Measurements from ENCODE around the gene ASB18. TPM values are rescaled to one million over a fixed set of nuclear protein-coding genes. Genes with fewer than 3 reads are reported as not detected.
A peak's percentile ranks its signal among the peaks of the same experiment; 100 is the strongest.
"Not testable (repeated sequence)": the region's sequence is repeated elsewhere in the genome, so short reads cannot be mapped to it uniquely, and the experiment has no call there.

ASB18 gene
- total and polyA plus RNA-seq, 4 donors = not detected

DNA sequence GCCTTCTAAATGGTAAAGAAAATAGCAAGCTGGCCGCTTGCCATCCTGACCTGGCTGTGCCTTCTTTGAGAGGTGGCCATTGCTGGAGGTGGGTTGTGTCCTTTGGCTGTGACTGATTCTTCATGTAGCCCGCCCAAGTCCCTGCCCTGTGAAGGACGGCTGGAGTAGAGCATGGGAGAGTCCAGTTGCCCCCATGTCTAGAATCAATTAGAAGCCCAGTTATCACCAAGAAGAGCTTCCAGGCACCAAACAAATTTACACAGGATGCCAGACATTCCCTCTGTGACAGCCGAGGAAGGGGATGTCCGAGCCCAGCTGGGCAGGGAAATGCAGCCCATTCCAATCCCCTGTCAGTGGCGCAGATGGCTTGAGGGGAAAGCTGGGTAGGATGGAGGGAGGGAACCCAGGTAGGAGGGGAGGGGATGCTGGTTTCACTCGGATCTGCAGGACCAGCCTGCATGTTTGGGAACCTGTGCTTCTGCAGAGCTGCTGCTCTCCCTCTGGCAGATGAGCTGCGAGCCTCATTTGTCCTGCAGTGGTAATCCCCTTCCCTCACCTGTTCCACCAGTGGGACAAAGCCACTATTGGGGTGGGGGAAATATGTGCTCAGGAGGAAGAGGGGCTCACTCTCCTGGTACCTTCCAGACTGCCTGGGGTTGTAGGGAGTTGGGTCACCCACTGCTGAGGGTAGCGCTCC is 25.7 kb upstream of the ASB18 start:
- H3K9ac ChIP-seq (ENCODE audit: low read depth in 1 of 2, low read length in 2 of 2) = no peak overlapping the region
- no peak overlapping the region for H3K4me3 ChIP-seq (ENCODE audit: low read depth in 1 of 3, low read length in 3 of 3)
- H3K36me3 ChIP-seq (ENCODE audit: control insufficient read depth in 4 of 4, insufficient read depth in 3 of 4, low read depth in 1 of 4, low read length in 3 of 4) = no peaks in the 10 kb centered on the region
- no peak overlapping the region for H3K27ac ChIP-seq (ENCODE audit: low read depth in 1 of 2, low read length in 2 of 2)
- DNase-seq (ENCODE audit: low spot score) = peak; percentile 19
- TF ChIP-seq YY1 (IDR thresholded peaks at IDR 0.05) (no peak), FOXA2 (IDR thresholded peaks at IDR 0.05) (no peak), SP1 (IDR thresholded peaks at IDR 0.05) (no peak), RAD21 (IDR thresholded peaks at IDR 0.05) (no peak), HNF4G (IDR thresholded peaks at IDR 0.05) (no peak), RXRA (IDR thresholded peaks at IDR 0.05) (no peak), JUND (IDR thresholded peaks at IDR 0.05) (no peak), EGR1 (IDR thresholded peaks at IDR 0.05; ENCODE audit: low read depth in 2 of 2) (no peak), FOXA1 (IDR thresholded peaks at IDR 0.05) (no peak), TAF1 (conservative IDR thresholded peaks at IDR 0.05) (no peak), GABPA (IDR thresholded peaks at IDR 0.05 in 1 of 2, conservative IDR thresholded peaks at IDR 0.05 in 1 of 2) (no peak), NR2F2 (IDR thresholded peaks at IDR 0.05) (no peak), HNF4A (conservative IDR thresholded peaks at IDR 0.05) (no peak)
- TF ChIP-seq, protein P1, sequence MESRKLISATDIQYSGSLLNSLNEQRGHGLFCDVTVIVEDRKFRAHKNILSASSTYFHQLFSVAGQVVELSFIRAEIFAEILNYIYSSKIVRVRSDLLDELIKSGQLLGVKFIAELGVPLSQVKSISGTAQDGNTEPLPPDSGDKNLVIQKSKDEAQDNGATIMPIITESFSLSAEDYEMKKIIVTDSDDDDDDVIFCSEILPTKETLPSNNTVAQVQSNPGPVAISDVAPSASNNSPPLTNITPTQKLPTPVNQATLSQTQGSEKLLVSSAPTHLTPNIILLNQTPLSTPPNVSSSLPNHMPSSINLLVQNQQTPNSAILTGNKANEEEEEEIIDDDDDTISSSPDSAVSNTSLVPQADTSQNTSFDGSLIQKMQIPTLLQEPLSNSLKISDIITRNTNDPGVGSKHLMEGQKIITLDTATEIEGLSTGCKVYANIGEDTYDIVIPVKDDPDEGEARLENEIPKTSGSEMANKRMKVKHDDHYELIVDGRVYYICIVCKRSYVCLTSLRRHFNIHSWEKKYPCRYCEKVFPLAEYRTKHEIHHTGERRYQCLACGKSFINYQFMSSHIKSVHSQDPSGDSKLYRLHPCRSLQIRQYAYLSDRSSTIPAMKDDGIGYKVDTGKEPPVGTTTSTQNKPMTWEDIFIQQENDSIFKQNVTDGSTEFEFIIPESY (IDR thresholded peaks at IDR 0.05) = no peak
- TF ChIP-seq, protein P2, sequence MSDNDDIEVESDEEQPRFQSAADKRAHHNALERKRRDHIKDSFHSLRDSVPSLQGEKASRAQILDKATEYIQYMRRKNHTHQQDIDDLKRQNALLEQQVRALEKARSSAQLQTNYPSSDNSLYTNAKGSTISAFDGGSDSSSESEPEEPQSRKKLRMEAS (IDR thresholded peaks at IDR 0.05) = no peak
- TF ChIP-seq, protein P3, sequence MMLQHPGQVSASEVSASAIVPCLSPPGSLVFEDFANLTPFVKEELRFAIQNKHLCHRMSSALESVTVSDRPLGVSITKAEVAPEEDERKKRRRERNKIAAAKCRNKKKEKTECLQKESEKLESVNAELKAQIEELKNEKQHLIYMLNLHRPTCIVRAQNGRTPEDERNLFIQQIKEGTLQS (IDR thresholded peaks at IDR 0.05) = no peak
- TF ChIP-seq, protein P4, sequence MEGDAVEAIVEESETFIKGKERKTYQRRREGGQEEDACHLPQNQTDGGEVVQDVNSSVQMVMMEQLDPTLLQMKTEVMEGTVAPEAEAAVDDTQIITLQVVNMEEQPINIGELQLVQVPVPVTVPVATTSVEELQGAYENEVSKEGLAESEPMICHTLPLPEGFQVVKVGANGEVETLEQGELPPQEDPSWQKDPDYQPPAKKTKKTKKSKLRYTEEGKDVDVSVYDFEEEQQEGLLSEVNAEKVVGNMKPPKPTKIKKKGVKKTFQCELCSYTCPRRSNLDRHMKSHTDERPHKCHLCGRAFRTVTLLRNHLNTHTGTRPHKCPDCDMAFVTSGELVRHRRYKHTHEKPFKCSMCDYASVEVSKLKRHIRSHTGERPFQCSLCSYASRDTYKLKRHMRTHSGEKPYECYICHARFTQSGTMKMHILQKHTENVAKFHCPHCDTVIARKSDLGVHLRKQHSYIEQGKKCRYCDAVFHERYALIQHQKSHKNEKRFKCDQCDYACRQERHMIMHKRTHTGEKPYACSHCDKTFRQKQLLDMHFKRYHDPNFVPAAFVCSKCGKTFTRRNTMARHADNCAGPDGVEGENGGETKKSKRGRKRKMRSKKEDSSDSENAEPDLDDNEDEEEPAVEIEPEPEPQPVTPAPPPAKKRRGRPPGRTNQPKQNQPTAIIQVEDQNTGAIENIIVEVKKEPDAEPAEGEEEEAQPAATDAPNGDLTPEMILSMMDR (IDR thresholded peaks at IDR 0.05; ENCODE audit: low read depth, low read length, missing input control) = no peak
- TF ChIP-seq, protein P5, sequence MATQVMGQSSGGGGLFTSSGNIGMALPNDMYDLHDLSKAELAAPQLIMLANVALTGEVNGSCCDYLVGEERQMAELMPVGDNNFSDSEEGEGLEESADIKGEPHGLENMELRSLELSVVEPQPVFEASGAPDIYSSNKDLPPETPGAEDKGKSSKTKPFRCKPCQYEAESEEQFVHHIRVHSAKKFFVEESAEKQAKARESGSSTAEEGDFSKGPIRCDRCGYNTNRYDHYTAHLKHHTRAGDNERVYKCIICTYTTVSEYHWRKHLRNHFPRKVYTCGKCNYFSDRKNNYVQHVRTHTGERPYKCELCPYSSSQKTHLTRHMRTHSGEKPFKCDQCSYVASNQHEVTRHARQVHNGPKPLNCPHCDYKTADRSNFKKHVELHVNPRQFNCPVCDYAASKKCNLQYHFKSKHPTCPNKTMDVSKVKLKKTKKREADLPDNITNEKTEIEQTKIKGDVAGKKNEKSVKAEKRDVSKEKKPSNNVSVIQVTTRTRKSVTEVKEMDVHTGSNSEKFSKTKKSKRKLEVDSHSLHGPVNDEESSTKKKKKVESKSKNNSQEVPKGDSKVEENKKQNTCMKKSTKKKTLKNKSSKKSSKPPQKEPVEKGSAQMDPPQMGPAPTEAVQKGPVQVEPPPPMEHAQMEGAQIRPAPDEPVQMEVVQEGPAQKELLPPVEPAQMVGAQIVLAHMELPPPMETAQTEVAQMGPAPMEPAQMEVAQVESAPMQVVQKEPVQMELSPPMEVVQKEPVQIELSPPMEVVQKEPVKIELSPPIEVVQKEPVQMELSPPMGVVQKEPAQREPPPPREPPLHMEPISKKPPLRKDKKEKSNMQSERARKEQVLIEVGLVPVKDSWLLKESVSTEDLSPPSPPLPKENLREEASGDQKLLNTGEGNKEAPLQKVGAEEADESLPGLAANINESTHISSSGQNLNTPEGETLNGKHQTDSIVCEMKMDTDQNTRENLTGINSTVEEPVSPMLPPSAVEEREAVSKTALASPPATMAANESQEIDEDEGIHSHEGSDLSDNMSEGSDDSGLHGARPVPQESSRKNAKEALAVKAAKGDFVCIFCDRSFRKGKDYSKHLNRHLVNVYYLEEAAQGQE (IDR thresholded peaks at IDR 0.05) = no peak
- no peaks in the 10 kb centered on the region for H3K27me3 ChIP-seq (ENCODE audit: control insufficient read depth in 4 of 4, insufficient read depth in 4 of 4, low read length in 3 of 4)
- peaks cover 0 to 3% (median 1%) of the 10 kb centered on the region in 4 donors for H3K9me3 ChIP-seq (ENCODE audit: control insufficient read depth in 4 of 4, low read length in 3 of 4)
- WGBS = 61% methylated on average over 9 of the region's 9 CpGs
- H3K4me1 ChIP-seq (ENCODE audit: control insufficient read depth in 4 of 4, insufficient read depth in 4 of 4, low read length in 3 of 4) = no peaks in the 10 kb centered on the region

DNA sequence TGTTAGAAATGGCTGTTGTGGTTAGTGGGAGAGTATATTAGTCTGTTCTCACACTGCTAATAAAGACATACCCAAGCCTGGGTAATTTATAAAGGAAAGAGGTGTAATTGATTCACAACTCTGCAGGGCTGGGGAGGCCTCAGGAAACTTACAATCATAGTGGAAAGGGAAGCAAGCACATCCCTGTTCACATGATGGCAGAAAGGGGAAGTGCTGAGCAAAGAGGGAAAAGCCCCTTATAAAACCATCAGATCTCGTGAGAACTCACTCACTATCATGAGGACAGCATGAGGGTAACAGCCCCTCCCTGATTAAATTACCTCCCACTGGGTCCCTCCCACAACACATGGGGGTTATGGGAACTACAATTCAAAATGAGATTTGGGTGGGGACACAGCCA is 24.2 kb upstream of the ASB18 start:
- H3K27me3 ChIP-seq (ENCODE audit: control insufficient read depth in 4 of 4, insufficient read depth in 4 of 4, low read length in 3 of 4); H3K4me3 ChIP-seq (ENCODE audit: low read depth in 1 of 3, low read length in 3 of 3); H3K36me3 ChIP-seq (ENCODE audit: control insufficient read depth in 4 of 4, insufficient read depth in 3 of 4, low read depth in 1 of 4, low read length in 3 of 4); DNase-seq (ENCODE audit: low spot score); H3K9ac ChIP-seq (ENCODE audit: low read depth in 1 of 2, low read length in 2 of 2); H3K9me3 ChIP-seq (ENCODE audit: control insufficient read depth in 4 of 4, low read length in 3 of 4); H3K4me1 ChIP-seq (ENCODE audit: control insufficient read depth in 4 of 4, insufficient read depth in 4 of 4, low read length in 3 of 4); H3K27ac ChIP-seq (ENCODE audit: low read depth in 1 of 2, low read length in 2 of 2): not testable (repeated sequence)
- 22% methylated on average over 1 of the region's 1 CpG for WGBS
